ENCODE measurements around the gene CACNA1S.
A peak's percentile ranks its signal among the peaks of the same experiment; 100 is the strongest.

Gene CACNA1S
- long read RNA-seq, donor 1: 0 reads
- long read RNA-seq, donor 2: 0 reads
- long read RNA-seq, donor 3: 0 reads
- long read RNA-seq, donor 4: 0 reads
- long read RNA-seq, donor 5: 0 reads
- long read RNA-seq, donor 6: 0 reads
- long read RNA-seq, donor 7: 0 reads
- long read RNA-seq, donor 8: 0 reads

DNA sequence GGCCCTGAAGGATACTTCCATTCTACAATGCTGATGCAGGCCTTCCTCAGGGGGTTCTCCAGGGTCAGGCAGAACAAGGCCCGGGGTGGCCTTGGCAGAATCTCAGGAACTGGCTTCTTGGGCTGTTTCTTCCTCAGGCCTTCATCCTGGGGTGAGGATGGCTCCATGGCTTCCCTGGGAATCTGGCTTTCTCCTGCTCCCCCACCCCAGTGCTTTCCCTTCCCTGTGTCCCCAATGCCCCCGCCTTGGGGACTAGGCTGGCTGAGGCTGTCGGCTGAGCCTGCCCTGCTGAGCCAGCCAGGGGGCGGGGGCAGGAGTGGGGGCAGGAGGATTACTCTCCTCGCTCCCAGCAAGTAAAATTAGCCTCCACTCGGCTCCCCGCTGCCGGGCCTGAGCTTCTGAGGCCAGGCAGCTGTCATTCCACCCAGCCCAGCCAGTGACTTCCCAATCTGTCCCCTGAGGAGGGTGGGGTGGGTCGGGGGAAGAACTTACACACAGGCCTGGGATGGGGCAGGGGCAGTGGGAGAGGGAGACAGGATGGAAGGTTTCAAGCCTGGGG is at the start of gene CACNA1S:
Gene CACNA1S, minus strand, starts transcription at position 254 of the 559 bp plus-strand sequence. Its CDS starts 87 bp downstream, at position 167.
- no peak for DNase-seq

GRCh38 chr1:201157949-201158348 is 45.7 kb upstream of the CACNA1S start:
- DNase-seq: no peak

- no peak for DNase-seq
Measured at GRCh38 chr1:201156819-201157218, 44.6 kb upstream of the CACNA1S start.

DNA sequence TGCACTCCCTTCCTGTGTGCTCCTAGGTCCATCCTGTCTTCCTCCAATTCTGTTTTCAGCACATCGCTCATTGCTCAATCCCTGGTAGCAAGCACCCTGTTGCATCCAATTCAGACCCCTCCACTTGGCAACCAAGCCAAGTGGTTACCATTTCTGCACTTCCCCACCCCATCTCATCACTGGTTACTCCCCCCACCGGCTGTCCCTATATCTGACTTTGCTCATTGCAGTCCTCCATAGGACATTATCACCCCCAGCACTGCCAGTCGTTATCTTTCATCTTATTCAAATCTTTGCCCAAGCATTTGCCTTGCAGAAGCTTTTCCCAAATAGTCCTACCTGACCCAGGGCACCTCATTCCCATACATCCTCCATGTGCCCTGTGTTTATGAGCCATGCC is 44.1 kb upstream of the CACNA1S start:
- no peak for DNase-seq

- no peak for DNase-seq
Measured at GRCh38 chr1:201155354-201155753, 43.1 kb upstream of the CACNA1S start.

DNA sequence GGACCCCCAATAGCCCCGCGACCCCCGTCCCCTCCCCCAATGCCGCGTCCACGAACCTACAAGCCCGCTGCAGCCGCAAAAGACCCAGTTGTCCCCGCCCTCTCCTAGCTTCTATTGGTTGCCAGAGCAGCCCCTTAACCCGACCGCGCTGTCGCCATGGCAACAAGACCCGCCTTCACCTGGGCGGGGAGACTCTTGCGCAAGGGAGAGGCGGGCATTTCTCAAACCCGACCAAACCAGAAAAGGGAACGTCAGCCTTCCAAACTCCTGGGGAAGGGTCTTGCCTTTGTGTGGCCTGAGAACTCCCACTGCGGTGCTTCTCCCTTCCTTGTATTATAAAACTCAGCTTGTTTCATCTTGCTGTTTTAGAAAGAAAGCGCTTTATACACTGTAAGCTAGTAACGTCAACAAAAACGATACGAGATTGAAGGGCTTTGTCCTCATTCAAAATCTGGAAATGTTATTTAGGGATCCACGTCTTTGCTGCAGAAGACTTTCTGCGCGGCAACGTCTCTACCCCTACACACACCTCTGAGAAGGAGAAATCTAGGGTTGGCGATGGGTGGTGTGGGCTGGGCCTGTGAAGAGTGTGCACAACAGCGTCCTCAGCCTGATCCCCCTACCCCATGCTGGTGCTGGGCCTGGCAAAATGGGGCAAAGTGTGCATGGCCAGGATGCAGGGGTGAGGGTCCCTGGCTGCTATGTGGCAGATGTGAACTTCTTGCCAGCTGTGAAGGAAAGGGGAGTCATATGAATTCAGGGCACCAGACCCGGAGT is 42.4 kb upstream of the CACNA1S start, which contains the start of gene TMEM9:
Gene TMEM9, minus strand, starts transcription at position 86 of the 777 bp plus-strand sequence. CDS start 551 bp downstream, outside the sequence.
- peak; percentile 89 for DNase-seq

GRCh38 chr1:201153474-201154388 is 41.5 kb upstream of the CACNA1S start:
- DNase-seq: peak; percentile 86

GRCh38 chr1:201149400-201149799 is 37.2 kb upstream of the CACNA1S start:
- DNase-seq: no peak

GRCh38 chr1:201147396-201148015 is 35.3 kb upstream of the CACNA1S start:
- no peak for DNase-seq

DNA sequence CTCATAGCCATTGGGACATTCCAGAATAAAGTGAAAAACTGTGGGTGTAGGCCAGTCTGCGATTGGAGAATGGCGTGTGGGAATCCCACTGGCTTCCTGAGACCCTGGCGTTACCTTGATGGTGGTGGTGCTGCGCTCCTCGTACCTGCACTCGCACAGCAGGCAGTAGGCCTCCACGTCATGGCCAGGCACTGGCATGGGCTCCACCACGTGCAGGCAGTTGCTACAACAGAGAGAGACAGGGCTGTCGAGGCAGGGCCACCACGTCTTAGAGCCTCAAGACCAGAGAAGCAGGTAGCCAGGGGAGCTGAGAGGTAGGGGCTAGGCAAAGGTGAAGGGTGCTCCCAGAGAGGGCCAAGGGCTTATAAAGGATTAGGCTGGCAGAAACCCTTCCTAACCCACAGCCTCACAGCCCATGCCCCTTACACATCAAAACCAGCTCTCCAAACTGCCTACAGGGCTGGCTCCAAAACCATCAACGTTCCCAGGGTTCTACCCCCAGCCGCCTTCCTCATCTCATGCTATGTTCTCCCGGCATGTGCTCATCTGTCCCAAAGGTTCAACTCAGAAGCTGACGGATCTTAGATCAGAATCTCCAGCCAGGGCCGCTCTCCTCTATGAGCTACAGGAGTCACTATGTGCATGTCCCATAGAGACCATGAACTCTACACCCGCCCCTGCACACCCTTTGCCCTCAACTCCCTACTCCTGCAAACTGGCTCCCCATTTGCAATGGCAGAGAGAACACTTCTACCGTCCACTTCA is 34.6 kb upstream of the CACNA1S start:
- DNase-seq: no peak

- DNase-seq: no peak
Measured at GRCh38 chr1:201145816-201146215, 33.6 kb upstream of the CACNA1S start.

DNA sequence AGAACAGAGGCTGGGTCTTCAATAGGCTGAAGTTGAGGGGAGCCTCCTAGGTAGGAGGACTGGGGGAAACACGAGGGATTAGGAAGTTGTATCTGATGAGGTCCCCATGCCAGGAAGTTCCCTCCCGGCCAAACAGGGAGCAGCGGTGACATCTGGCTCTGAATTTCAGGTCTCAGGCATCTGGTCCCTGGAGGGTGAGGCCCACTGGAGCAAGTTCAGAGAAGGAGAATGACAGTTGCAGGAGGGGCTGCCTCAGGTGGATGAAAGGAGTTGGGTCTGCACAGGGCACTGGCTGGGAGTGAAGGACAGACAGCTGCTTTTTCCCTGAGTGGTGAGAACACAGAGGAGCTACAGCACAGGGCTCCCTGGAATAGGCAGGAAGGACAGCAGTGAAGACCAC is 32.9 kb upstream of the CACNA1S start:
- DNase-seq: no peak

- DNase-seq: no peak
Measured at GRCh38 chr1:201144701-201145100, 32.5 kb upstream of the CACNA1S start.

DNA sequence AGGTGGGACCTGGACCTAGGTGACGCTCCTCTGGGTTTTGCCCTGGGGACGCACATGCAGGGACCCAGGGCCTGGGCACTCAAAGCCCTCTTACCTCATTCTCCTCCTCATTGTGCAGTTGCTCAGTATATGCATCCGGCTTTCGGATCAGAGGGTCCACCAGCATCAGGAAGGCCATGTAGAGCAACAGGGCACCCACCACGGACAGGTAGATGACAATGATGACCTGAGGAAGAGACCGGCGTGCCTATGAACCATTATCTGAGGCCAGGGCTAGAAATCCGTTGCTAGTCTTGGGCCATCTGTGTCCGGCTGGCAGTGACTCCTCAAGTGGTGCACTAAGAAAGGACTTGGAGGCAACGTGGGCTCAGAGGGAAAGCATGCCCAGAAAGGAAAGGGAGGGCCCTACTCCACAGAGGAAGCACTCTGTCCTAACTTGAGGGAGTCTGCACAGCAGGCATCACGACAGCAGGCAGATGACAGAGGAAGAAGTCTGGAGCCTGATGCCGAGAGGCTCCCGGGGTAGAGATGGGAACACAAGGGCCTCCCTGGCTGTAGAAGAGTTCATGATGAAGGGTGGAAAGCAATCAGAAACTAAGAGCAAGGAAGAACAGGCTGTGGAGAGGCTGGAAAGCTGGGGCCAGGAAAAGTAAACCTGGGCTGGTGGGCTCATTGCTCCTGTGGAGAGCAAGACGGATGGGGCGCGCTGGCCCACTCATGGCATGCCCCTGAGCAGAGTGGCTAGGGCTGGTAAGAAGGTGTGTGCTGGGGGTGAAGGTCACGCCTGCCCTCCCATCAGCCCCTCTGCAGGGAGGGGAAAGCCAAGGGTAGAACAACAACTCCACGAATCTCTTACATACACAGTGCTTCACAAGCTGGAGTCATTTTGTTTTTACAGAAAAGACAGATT is 31.8 kb upstream of the CACNA1S start:
- DNase-seq: no peak

DNA sequence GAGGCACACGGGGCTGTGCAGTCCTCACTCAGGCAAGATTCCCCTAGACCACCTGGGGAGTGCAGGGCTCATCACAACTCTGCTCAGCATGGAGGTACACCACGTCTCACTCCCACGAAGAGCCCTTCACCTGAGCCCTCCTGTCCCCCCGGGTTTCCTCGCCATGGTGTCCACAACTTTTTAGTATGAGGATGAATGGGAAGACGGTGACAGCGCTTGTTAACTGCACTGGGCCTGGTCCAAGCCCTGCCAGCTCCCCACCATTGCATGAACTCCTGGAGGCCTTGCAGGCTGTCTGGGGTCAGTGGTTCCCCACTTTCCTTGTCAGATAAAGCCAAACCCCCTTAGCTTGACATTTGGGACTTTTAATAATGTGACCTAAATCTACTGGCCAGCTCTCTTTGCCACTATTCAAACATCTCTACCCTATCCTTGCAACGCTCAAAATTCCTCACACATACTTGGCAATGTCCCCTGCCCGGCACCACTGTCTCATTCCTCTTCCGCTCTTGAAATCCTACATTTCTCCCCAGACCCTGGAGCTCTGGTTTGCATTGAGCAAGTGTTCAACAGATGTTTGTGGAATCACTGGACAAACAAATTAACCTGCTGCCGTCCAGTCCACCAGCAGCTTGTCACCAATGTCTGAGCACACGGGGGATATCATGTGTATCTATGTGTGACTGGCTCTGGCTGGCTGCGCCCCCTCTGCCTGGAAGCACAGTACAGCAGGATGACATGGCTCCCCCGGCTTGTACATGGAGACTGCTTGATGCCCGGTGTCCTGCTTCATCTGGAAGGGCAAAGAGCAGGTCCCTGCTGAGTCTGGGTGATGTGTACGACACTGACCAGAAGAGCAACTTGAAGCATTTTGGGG is 30.9 kb upstream of the CACNA1S start:
- no peak for DNase-seq

DNA sequence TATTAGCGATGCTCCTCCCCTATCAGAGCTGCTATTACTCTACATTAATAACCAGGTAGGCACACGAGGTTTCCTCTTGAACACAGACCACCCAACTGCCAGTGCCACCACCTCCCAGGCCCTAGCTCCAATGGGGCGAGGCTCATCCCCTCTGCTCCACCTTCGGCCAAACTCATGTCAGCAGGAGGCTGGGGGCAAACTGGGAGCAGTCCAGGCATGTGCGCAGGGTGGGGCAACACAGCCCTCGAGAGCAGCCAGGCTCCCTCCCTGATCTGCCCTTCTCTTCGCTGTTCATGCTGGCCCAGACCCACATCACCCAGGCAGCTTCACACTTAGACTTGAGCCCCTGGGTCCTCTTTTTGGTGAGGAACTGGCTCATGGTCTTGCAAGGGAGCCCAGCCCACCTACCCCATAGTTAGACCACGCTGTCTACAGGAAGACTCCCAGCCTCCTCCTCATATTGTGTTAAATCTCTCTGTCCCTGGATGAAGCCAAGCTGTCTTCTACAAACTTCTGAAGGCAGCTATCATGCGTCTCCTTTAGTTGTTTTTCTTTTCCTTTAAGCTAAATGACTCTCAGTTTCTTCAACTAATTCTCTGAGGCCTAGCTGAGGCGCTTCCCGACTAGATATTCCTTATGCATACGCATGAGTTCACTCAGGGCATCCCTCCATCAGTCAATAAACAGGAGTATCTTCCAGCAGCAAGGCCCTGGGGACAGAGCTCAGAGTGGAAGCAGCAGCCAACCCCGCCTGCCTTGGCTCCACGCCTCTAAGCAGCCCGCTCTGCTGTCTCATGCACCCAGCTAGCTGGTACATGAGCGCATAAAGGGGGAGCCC is 30.0 kb upstream of the CACNA1S start:
- DNase-seq: no peak

DNA sequence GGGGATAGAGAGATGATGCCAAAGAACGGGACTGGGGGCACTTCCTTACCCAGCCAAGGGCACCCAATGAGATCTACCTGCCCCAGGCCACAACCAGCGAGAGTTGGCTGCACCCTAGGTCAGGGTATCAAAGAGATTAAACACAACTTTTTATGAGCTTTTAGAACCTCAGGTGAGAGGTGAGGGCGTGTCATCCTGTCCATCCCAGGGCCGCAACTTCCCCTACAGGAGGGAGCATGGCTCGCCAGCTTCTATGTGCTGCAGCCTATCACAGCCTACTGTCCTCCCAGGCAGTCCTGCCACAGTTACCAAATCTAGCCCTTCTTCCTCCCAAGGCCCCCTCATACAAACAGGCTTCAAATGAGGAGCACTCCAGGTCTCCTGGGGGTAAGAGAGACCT is 29.2 kb upstream of the CACNA1S start:
- DNase-seq: no peak

DNA sequence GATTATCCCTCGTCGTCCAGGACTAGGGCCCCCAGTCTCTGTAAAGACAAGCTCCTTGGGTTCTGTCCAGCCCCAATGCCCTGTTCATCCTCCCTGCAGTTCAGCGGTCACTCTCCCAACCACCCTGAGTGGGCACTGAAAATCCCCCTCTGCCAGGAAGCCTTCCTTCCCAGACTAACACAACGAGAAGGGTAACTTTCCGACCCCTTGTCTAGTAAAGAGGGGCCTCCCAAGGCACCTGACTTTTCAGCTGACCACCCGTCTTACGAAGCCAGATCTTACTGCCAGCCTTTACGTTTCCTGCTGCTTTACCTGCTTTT is 28.7 kb upstream of the CACNA1S start:
- DNase-seq: no peak

Measured in right kidney (tissue), 9 donors.